ENCODE measurements around the gene OTUB1.

DNA sequence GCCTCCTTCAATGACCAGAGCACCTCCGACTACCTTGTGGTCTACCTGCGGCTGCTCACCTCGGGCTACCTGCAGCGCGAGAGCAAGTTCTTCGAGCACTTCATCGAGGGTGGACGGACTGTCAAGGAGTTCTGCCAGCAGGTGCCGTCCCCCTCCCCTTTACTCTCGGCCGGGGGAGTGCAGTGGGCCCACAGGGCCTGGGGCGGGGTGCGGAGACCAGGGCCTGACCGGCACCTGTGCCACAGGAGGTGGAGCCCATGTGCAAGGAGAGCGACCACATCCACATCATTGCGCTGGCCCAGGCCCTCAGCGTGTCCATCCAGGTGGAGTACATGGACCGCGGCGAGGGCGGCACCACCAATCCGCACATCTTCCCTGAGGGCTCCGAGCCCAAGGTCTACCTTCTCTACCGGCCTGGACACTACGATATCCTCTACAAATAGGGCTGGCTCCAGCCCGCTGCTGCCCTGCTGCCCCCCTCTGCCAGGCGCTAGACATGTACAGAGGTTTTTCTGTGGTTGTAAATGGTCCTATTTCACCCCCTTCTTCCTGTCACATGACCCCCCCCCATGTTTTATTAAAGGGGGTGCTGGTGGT, 11.0 kb downstream of the OTUB1 start:
- TF ChIP-seq CTCF (IDR thresholded peaks at IDR 0.05): no peak
- TF ChIP-seq POLR2A (IDR thresholded peaks at IDR 0.05): no peak

Data from heart left ventricle (tissue), 13 donors.